Measurements from ENCODE around the gene CUX1.

DNA sequence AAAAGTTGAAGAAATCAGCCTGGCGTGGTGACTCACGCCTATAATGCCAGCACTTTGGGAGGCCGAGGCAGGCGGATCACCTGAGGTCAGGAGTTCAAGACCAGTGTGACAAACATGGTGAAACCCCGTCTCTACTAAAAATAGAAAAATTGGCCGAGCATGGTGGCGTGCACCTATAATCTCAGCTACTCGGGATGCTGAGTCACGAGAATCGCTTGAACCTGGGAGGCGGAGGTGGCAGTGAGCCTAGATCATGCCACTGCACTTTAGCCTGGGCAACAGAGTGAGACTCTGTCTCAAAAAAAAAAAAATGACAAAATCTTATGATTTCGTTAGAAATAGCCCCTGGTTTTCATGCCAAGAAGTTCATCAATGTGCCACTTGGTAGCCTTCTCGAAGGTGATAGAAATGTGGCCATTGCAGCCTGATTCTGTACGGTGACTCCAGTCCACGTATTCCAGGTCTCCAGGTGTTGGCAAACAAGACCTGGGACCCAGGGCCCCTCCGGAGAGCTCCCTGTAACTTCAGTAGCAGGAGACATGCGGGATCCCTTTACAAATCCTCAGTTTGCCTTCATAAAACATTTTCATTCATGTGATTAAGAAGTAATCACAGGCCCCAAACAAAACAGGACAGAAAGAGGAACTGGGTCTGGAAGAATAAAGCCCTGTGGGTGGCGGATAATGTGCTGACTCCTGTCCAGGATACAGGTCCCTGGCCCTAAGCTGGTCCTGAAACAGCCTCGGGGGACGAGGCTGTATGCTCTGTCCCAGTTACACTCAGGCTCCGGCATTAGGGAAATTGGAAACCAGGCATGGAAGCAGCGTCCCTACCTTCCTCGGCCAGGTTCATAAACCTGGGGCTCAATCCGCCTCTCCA lies 262.0 kb downstream of the CUX1 start:
- TF ChIP-seq CTCF (IDR thresholded peaks at IDR 0.05) (no peak), POLR2A (IDR thresholded peaks at IDR 0.05) (no peak)
